ENCODE data around the gene RNF123.

- TF ChIP-seq CTCF (IDR thresholded peaks at IDR 0.05) (no peak), EZH2 (IDR thresholded peaks at IDR 0.05; ENCODE audit: borderline replicate concordance, insufficient read depth, low read depth, low read length, poor library complexity, severe bottlenecking) (no peak)
These were observed 41.6 kb upstream of the RNF123 start for GRCh38 chr3:49647741-49648140.
